ENCODE results near the gene COL1A2. TPM values are rescaled to one million over a fixed set of nuclear protein-coding genes. Genes with fewer than 3 reads are reported as not detected.

The COL1A2 gene
- total and polyA plus RNA-seq, 2 of the 13 experiments (the other 11 are each of a cell fraction or from before 2014, with no cell fraction given), result not detected

GRCh38 chr7:94445696-94446194 lies 51.0 kb downstream of the COL1A2 start (continued):
- peak; percentile 22; the same call in 1 of the 2 replicates for TF ChIP-seq BCL6 (CRISPR knock-in tag; IDR thresholded peaks at IDR 0.05)
- TF ChIP-seq FOXK1 (CRISPR knock-in tag; IDR thresholded peaks at IDR 0.05; ENCODE audit: borderline replicate concordance, low read depth), result no peak
- TF ChIP-seq NCOR1 (IDR thresholded peaks at IDR 0.05; ENCODE audit: borderline replicate concordance, low read length), result peak; percentile 74; the same call in 1 of the 2 replicates
- 0 out of 2 replicates have a peak, but pooled peaks have one; percentile 34 for TF ChIP-seq HDAC1 (CRISPR knock-in tag; IDR thresholded peaks at IDR 0.05)
- peak; percentile 29; the same call in 1 of the 2 replicates for TF ChIP-seq SIX1 (CRISPR knock-in tag; IDR thresholded peaks at IDR 0.05; ENCODE audit: borderline replicate concordance)
- peak; percentile 73; the same call in 1 of the 2 replicates for TF ChIP-seq ZNF644 (CRISPR knock-in tag; IDR thresholded peaks at IDR 0.05; ENCODE audit: low read depth)

GRCh38 chr7:94446308-94446707 lies 51.6 kb downstream of the COL1A2 start:
- Histone ChIP-seq H3K4me2 (ENCODE audit: low read depth, low read length) (peak overlapping the region; percentile 76), H3K79me2 (ENCODE audit: insufficient read depth, low read length) (no peaks in the 10 kb centered on the region), H3K27me3 (ENCODE audit: control insufficient read depth in 1 of 2, insufficient read depth in 2 of 2, low read length in 2 of 2) (no peaks in the 10 kb centered on the region), H4K20me1 (ENCODE audit: insufficient read depth, low read length) (no peaks in the 10 kb centered on the region), H2AFZ (ENCODE audit: low read length) (no peak overlapping the region), H3K9me3 (ENCODE audit: low read length) (0 out of 2 replicates have a peak, but pooled peaks cover 9% of the 10 kb centered on the region), H3K36me3 (replicated peaks in 1 of 2; ENCODE audit: control insufficient read depth in 1 of 2, insufficient read depth in 2 of 2, low read length in 2 of 2) (no peaks in the 10 kb centered on the region), H3K4me3 (replicated peaks in 1 of 3; ENCODE audit: insufficient read depth in 1 of 3, low read depth in 2 of 3, low read length in 3 of 3) (peak overlapping the region in 1 of 3 experiments; percentile 26; a peak in 1 of 6 replicates), H3K4me1 (ENCODE audit: insufficient read depth, low read length) (peaks cover 49% of the 10 kb centered on the region), H3K27ac (ENCODE audit: extremely low read length, insufficient read depth, low read length) (peak overlapping the region; percentile 64), H3K9ac (ENCODE audit: insufficient read depth, low read depth, low read length) (no peak overlapping the region)
- POLR2A ChIA-PET, result interaction anchor here (0.8 to 2.5 kb wide), 3 partner anchors 209 to 534 kb away, joined by 4 to 7 read pairs (median 5); partner anchors contain the start of gene SGCE
- FAIRE-seq (no peak), ATAC-seq (no peak), DNase-seq (ENCODE audit: low spot score) (no peak)
- BruUV-seq (replicated peaks), result no TSS peak
- intact Hi-C loops (cut with micrococcal nuclease; ENCODE audit: unreplicated experiment) (loop anchor here (5.0 to 10.0 kb wide), 4 partner anchors 211 to 758 kb away; partner anchors contain the start of genes PPP1R9A and SGCE), in situ Hi-C loops (cut with HindIII; ENCODE audit: extremely low pct_ligation_motif_present, low pct_unique_long_range_greater_than_20kb) (loop anchor here (25.0 kb wide), 1 partner anchor 791 kb away; no protein-coding TSS in a partner anchor)
- CTCF ChIA-PET (ENCODE audit: low intra/inter-chr PET ratio, low total read pairs), result no interaction called here
- WGBS (ENCODE audit: low lambda C conversion rate), result 94% methylated on average over 5 of the region's 5 CpGs
- TF ChIP-seq ZNF660 (CRISPR knock-in tag; IDR thresholded peaks at IDR 0.05; ENCODE audit: borderline replicate concordance, low read depth) (peak; percentile 92; the same call in 1 of the 2 replicates), KDM5A (IDR thresholded peaks at IDR 0.05; ENCODE audit: borderline replicate concordance, low read length) (peak; percentile 85; the same call in 1 of the 2 replicates), GATAD1 (CRISPR knock-in tag; IDR thresholded peaks at IDR 0.05) (no peak)
